GM12873 (cell line): Measurements from ENCODE around the gene DBF4.

Experiments
- TF ChIP-seq, protein P1 (sequence below): IDR thresholded peaks from 2 replicates; pipeline ENCODE4 v1.5.1; 2012; ENCODE audit warnings: low read depth, mild to moderate bottlenecking, moderate library complexity, low read length, control low read depth; ENCODE audit not compliant: insufficient read depth; ENCODE audit errors: missing control alignments

DBF4 gene

DNA sequence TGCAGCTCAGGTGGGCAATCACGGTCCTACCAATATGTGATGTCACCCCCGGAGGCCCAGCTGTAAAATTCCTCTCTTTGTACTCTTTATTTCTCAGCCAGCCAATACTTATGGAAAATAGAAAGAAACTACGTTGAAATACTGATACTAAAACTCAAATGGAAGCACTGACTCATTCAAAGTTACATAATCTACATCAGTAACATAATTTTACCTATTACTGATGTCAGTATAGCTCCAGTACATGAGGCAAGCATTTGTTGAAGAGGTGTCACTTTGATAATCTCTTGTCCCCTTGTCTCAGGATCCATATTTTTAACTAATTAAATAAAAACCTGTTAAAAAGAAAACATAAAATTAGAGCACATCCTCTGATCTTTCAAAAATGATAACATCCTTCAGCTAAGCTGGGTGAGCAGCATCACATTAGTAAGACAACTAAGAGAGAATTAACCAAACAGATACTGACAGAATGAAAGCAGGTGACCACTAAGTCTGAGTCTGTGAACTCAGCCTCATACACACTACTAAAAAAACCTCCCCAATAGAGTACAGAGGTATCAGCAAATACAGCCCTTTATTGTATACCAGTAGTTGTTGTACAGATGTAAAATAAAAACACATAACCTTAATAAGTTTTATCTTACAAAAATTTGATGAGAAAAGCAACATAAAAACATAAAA is 17.7 kb upstream of the DBF4 start:
- TF ChIP-seq, protein P1, sequence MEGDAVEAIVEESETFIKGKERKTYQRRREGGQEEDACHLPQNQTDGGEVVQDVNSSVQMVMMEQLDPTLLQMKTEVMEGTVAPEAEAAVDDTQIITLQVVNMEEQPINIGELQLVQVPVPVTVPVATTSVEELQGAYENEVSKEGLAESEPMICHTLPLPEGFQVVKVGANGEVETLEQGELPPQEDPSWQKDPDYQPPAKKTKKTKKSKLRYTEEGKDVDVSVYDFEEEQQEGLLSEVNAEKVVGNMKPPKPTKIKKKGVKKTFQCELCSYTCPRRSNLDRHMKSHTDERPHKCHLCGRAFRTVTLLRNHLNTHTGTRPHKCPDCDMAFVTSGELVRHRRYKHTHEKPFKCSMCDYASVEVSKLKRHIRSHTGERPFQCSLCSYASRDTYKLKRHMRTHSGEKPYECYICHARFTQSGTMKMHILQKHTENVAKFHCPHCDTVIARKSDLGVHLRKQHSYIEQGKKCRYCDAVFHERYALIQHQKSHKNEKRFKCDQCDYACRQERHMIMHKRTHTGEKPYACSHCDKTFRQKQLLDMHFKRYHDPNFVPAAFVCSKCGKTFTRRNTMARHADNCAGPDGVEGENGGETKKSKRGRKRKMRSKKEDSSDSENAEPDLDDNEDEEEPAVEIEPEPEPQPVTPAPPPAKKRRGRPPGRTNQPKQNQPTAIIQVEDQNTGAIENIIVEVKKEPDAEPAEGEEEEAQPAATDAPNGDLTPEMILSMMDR: no peak

DNA sequence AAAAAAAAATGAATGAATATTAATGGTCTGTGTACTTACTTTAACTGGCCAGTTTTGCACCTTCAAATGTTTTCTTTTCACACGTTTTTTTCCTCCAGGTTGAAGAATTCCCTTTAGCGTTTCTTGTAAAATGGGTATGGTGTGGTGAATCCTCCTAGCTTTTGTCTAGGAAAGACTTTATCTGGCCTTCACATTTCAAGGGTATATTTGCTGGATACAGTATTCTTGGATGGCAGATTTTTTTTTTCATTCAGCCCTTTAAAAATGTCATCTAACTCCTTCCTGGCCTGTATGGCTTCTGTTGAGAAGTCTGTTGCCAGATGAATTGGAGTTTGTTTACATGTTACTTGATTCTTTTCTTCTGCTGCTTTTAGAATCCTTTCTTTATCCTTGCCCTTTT is 10.2 kb upstream of the DBF4 start:
- TF ChIP-seq, protein P1: no peak

DNA sequence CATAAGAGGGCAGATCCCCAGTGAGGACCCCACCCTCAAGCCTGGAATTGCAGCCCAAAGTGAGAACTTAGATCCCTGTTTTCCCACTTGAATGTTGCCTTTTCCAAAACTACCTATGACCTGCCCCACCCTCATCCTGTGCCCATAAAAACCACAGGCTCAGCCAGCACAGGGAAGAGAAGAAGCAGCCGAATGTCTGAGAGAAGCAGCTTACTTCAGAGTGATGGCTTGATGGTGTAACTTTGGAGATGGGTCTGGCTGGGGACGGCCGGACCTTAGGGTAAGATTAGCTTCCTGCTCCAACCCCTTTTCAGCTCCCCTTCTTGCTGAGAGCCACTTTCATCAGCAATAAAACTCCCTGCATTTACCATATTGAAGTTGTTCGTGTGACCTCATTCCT is 5.8 kb upstream of the DBF4 start:
- TF ChIP-seq, protein P1: no peak

DNA sequence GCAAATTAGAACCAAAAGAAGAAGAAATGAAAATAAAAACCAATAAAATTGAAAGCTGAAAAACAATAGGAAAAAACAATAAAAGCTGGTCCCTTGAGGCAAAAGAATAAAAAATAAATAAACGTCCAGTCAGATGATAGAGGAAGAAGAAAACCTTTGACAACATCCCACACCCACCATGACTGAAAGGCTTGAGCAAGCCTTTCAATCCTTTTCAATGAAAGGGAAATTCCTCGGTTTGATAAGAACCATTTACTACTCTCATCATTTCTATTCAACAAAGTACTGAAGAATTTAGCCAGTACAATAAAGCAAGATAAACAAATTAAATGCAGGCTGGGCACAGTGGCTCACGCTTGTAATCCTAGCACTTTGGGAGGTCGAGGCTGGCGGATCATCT is 3.9 kb upstream of the DBF4 start:
- TF ChIP-seq, protein P1: no peak

DNA sequence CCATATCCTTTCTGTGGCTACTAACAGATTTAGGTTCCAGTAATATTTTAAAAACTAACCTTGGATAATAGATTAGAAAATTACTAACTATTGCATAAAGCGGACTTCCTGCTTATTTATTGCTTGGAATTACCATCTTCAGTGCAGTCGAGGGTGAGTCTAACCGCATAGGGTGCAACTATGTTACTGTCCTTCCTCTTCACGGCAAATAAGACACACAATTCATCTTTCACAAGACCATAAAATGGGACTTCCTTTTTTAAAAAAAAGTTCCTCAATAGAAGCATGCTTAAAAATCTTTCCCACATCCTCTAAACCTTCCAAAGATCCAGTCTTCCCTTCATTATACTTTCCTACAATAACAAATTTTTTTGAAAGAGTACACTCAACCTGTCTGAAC is 2.2 kb upstream of the DBF4 start:
- TF ChIP-seq, protein P1: no peak

DNA sequence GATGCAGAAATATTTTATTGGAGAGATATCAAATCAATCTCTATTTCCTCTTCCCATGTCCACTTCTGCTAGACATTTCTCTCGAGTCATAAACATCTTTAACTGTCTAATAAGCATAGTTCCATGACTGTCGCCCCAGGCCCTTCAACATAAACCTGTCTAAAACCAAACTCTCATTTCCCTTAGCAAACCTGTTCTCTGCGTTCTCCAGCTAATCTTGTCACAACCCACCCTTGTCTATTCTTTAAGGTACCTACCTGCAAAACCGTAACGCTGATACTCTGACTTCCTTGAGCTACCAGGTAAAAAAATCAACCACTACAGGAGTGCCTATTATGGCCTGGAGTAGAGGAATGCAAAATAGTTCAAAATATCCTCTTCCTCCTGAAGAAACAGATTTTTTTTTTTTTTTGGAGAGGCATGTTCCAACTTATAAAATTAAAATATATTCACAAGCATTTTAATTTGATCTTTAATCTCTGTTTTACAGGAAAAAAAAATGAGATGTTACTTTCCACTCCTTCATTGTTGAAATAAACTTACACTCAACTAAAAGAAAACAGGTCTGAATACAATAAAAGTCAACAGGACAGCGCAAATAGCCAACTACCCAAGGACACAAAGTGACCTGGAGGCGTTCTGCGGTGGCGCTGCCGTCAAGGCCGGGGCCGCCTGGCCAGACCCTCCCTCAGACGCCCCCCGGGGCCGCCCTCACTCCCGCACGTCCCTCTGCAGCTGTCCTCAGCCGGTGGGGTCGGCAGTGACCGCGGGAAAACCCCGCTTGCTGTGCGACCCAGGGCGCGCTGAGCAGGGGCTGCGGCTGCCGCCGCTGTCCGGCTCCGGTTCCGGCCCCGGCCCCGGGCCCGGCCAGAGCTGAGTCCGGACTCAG is 898 bp upstream of the DBF4 start:
- TF ChIP-seq, protein P1: no peak

DNA sequence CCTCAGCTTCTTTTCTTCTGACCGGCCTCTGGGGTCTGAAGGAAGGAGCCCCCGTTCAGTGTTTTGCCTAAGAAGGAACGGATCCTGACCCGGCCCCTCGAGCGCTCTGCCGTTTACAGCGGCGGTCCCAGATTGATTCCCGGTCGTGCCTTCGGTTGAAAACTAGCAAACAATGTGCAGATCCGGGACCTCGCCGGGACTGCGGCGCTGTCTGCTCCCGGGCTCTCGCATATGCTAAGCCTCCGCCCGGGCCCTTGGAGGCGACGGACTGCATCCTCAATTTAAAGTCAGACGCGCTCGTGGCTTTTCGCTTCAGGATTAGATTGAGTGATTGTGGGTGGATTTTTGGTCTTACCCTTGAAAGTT is 559 bp downstream of the DBF4 start:
- TF ChIP-seq, protein P1: no peak
